HG02938 (cell line): ENCODE data around the gene ADPRS.

Experiments
- ATAC-seq: cut with Tn5 transposase; IDR thresholded peaks from one replicate; pipeline ENCODE4 v1.9.1; 2021; ENCODE audit warnings: mild to moderate bottlenecking, moderate library complexity; ENCODE audit not compliant: unreplicated experiment

The ADPRS gene

DNA sequence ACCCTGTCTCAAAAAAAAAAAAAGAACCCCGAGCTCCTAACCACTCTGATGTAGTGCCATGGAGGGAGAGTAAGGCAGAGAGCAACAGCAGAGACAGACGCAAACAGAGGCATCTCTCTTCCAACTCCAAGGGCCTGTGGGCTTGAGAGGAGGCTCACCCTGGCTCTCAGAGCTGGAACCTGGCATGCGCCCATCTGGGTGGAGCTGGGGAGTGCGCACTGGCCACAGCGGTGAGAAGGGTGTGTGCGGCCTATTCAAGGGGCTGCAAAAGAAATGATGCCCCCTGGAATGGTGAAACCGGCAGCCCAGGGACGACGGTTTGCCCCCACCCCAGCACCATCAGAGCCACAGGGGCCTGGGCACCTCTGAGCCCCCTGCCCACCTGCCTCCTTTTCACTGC lies 18.7 kb downstream of the ADPRS start:
- no peak for ATAC-seq

- ATAC-seq, result no peak
Observed at GRCh38 chr1:36108314-36108713, 19.6 kb downstream of the ADPRS start.

DNA sequence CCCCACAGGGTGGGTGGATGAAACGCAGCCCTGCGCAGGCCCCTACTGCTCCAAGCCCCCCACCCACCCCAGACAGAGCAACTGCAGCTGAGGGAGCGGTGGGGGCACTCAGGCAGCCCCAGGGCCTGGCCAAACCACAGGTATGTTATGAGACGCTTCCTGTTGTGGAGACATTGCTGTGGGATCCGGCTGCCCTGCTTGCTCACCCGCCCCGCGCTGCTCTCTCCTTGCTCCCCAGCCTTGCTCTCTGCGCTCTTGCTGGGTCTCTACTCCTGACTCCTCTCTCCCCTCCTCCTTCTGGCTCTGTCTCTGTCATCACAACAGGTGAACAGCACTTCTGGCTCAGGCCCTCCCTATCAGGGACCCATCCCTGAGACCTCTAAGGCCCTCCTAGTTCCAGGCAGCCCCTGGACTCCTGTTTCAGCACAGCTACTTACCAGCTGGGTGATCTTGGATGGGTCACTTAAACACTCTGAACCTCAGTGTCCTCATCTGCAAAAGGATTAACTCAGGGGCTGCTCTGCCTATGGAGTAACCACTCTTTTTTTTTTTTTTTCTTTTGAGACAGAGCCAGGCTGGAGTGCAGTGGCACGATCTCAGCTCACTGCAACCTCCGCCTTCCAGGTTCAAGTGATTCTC lies 20.5 kb downstream of the ADPRS start:
- no peak for ATAC-seq

GRCh38 chr1:36111151-36111550 lies 22.5 kb downstream of the ADPRS start:
- ATAC-seq, result no peak

DNA sequence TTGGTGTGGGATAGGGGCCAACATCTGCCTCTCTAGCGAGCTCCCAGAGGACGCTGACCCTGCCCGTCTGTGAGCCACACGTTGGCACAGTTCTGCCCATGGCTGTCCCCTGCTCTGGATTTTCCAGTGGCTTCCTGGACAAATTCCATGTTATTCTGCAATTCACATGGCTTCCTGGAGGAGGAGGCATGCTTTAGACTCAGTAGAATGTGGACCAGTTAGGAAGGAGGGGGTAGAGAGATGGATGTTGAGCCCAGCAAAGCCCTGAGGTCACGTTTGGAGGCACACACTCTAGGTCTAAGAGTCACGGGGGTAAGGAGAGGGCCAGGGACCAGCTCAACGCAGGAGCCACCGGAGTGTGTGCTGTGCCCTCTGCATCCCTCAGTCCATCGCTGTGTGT lies 24.1 kb downstream of the ADPRS start:
- ATAC-seq, result no peak

DNA sequence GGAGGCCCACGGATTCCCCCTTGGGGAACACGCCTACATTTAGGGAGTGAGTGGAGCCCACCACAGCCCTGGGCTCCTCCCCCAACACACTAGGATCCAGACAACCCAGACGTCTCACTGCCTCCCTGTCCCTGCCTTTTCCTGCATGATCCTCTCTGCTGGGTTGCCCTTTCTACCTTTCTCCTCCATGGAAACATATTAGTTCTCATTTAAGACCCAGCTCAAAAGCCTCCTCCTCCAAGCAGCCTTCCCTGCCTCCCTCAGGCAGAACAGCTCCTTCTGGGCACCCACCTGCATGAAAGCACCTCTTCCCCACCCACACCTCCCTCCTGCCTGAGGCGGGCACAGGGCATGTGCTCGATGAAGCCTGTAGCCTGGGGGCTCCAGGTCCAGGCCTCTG lies 25.7 kb downstream of the ADPRS start:
- no peak for ATAC-seq

GRCh38 chr1:36115200-36115669 lies 26.5 kb downstream of the ADPRS start:
- no peak for ATAC-seq

GRCh38 chr1:36115931-36116330 lies 27.2 kb downstream of the ADPRS start:
- ATAC-seq, result no peak

GRCh38 chr1:36116901-36117300 lies 28.2 kb downstream of the ADPRS start:
- ATAC-seq, result no peak

DNA sequence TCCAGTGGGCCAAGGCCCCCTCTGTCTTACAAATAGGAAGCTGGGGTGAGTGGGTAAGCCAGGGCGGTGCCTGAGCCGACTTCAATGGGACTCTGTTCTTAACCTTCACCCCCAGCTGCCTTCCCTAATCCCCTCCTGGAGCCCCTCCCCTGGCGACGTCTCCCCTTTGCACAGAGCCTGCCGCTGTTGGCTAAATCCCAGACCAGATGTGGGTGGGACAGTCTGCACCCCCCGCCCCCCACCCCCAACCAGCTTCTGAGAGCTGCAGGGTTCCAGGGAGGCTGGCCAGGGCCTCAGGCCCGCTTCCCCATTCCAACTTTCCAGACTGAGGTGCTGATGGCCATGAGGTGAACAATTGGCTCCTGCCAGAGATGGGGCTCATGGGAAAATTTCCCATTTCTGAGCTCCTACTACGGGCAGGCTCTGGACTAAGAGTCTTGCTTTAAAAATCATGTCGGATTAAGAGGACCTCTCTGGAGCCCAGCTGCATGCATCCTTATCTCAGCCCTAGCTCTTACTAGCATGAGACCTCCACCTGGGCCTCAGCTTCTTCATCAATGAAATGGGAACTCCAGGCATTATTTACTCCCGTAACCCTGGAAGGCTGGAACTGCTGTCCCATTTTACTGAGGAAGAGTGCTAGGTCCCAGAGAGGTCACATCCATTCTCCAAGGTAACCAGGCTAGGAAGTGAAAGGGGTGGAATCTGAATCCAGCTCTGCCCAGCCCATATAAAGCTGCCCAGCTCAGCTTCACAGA lies 29.9 kb downstream of the ADPRS start:
- no peak for ATAC-seq

- ATAC-seq, result no peak
Observed at GRCh38 chr1:36119456-36119855, 30.8 kb downstream of the ADPRS start.

GRCh38 chr1:36122062-36123030 lies 33.7 kb downstream of the ADPRS start:
- no peak for ATAC-seq

- ATAC-seq, result no peak
Observed at GRCh38 chr1:36123356-36123755, 34.7 kb downstream of the ADPRS start.

DNA sequence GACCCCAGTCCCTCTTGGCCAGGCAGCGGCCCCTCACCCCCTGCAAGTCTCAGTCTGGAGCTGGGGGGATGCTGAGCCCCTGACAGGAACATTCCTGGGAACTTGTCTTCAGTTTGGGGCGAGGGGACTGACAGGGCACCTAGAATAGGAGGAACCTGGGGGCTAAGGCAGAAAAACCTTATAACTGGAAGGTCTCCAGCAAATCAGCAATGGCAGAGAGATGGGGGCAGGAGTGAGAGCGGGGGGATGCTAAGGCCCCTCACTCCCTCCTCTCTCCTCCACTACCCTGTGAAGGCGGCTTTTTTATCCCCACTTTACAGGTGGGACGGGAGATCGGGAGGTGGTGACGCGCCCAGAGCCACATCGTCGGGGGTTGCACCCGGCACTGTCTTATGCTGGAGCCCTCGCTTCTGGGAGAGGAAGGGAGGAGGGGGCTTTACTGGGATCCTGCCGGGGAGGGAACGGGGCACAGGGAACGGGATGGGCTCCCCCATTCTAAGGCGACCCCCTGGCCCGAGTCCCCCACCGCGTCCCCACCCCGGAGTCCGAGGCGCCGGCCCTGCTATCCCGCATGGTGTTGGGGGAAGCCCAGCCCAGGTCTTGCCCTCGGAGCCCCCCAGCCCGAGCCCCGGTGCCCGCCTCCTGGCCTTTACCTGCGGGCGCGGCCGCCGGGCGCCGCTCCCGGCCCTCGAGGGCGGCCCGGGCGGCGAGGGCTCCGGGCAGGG lies 35.9 kb downstream of the ADPRS start:
- ATAC-seq, result no peak

- no peak for ATAC-seq
Observed at GRCh38 chr1:36125129-36125991, 36.7 kb downstream of the ADPRS start, which contains the start of gene COL8A2. COL8A2 (minus strand) TSS chr1:36125222; CDS start chr1:36100242, 24,980 bp downstream.

DNA sequence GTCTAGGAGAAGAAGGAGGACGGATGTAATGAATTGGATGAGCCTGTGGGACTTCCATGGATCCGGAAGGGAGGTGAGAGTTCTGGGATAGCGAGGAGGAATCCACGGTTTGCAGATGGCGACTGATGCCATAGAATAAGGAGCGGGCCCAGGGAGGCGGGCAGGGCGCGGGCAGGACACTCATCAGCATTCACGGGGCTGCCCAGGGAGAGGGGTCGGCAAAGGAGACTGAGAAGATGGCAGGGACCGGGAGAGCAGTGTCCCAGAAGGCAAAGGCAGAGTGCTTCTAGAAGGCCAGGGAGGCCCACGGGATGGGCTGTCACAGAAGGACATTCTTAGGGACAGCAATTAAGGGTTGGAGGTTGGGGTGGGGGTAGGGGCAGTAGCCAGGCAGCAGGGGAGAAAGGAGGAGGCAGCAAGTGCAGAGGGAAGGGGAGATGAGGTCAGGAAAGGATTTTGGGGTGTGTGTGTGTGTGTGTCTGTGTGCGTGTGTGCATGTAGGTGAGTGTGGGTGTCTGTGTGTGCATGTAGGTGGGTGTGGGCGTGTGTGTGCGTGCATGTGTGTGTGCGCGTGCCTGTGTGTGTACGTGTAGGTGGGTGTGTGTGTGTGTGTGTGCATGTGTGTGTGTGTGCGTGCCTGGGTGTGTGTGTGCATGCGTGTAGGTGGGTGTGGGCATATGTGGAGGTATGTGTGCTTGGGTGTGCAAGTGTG lies 37.5 kb downstream of the ADPRS start:
- ATAC-seq, result no peak

DNA sequence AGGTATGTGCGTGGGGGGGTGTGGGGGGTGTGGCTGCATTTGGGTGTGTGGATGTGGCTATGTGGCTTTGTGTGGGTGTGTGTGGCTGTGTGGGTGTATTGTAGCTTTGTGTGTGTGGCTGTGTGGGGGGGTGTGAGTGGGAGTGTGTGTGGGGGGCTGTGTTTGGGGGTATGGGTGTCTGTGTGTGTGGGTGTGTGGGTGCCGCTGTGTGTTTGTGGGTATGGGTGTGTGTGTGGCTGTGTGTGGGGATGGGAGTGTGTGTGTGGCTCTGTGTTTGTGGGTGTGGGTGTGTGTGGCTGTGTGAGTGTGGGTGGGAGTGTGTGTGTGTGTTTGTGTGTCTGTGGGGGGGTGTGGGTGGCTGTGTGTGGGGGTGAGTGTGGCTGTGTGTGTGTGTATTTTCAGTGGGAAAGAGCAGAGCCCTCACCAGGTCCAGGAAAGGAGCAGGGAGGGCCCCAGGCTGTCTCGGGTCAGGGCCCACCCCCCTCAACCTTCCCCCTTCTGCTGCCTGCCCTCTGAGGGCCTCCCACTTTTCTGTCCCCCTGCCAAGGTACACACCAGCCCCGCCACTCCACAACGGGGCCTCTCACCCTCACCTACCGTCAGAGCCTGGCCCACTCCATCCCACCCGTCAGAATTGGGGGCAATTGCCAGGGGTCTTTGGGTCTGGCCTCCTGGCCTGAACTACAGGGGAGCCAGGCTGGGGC lies 38.3 kb downstream of the ADPRS start:
- ATAC-seq, result no peak

GRCh38 chr1:36128126-36128904 lies 39.6 kb downstream of the ADPRS start:
- ATAC-seq, result no peak
